HepG2 (cell line): ENCODE data around the gene ZNF345. TPM values are rescaled to one million over a fixed set of nuclear protein-coding genes. Genes with fewer than 3 reads are reported as not detected.
A peak's percentile ranks its signal among the peaks of the same experiment; 100 is the strongest.

ENCODE experiments used
- ARID2 ChIP-seq: sonication (generic); formaldehyde crosslinking; IDR thresholded peaks from 2 replicates; pipeline ENCODE4 v1.8.1; 2022; ENCODE audit warnings: mild to moderate bottlenecking, missing genetic modification reagents, borderline replicate concordance
- CAMTA2 ChIP-seq: sonication (generic); formaldehyde crosslinking; IDR thresholded peaks from 2 replicates; pipeline ENCODE4 v1.4.0; 2020; ENCODE audit warnings: mild to moderate bottlenecking, missing genetic modification reagents, borderline replicate concordance
- SMYD3 ChIP-seq: sonication (generic); formaldehyde crosslinking; IDR thresholded peaks from 2 replicates; pipeline ENCODE4 v1.8.1; 2023; ENCODE audit warnings: mild to moderate bottlenecking, missing genetic modification reagents
- TGIF2 ChIP-seq: IDR thresholded peaks from 2 replicates; pipeline ENCODE4 v1.6.1; 2016; ENCODE audit warnings: control low read depth, missing compliant biosample characterization
- ZNF780A ChIP-seq: sonication (generic); formaldehyde crosslinking; IDR thresholded peaks from 2 replicates; pipeline ENCODE4 v1.8.0; 2022; ENCODE audit warnings: mild to moderate bottlenecking, missing genetic modification reagents, moderate library complexity
- polyA plus RNA-seq, 8 experiments: library from polyadenylated mRNA; depleted of rRNA in 3 of 8; stranded (reverse) in 7 of 8; unstranded in 1 of 8; fragments of >200 nt; fragmentation: Illumina TruSeq in 4 of 8; extraction: Trizol in 4 of 8; gene quantifications; 2 replicates each; pipeline versions ENCODE4 v1.2.1 to v1.2.3, GENCODE V29; 2011 to 2016; ENCODE audit warnings: low read depth in 4 of 8, missing spikeins in 1 of 8, mixed read lengths in 1 of 8; ENCODE audit not compliant: insufficient read depth in 1 of 8
- total RNA-seq, 5 experiments: library from RNA; depleted of rRNA; stranded (reverse); fragments of >200 nt; fragmentation: Illumina TruSeq; extraction: Trizol; gene quantifications; 2 replicates each; pipeline ENCODE4 v1.2.3, GENCODE V29; 2016; ENCODE audit warnings: low read depth in 1 of 5
- TF ChIP-seq, protein P1 (sequence below), 2 experiments: sonication (generic) in 1 of 2; formaldehyde crosslinking in 1 of 2; IDR thresholded peaks; 2 replicates each; pipeline versions ENCODE4 v1.5.1 to v1.6.1; 2011 to 2020; ENCODE audit warnings: borderline replicate concordance in 1 of 2, low read depth in 1 of 2, low read length in 1 of 2, mild to moderate bottlenecking in 1 of 2, missing genetic modification reagents in 1 of 2, moderate library complexity in 1 of 2
- TF ChIP-seq, protein P2 (sequence below): sonication (generic); formaldehyde crosslinking; IDR thresholded peaks from 2 replicates; pipeline ENCODE4 v1.5.0; 2020; ENCODE audit warnings: mild to moderate bottlenecking, missing genetic modification reagents, borderline replicate concordance
- TF ChIP-seq, protein P3 (sequence below): sonication (generic); formaldehyde crosslinking; IDR thresholded peaks from 2 replicates; pipeline ENCODE4 v1.4.0; 2020; ENCODE audit warnings: missing genetic modification reagents
- TF ChIP-seq, protein P4 (sequence below): sonication (generic); formaldehyde crosslinking; conservative IDR thresholded peaks from 2 replicates; pipeline ENCODE4 v1.4.0; 2020; ENCODE audit warnings: mild to moderate bottlenecking, missing genetic modification reagents, moderate library complexity

The ZNF345 gene
- total and polyA plus RNA-seq, 2 of the 13 experiments (the other 11 are each of a cell fraction or from before 2014, with no cell fraction given) = 2.6 to 2.9 TPM

DNA sequence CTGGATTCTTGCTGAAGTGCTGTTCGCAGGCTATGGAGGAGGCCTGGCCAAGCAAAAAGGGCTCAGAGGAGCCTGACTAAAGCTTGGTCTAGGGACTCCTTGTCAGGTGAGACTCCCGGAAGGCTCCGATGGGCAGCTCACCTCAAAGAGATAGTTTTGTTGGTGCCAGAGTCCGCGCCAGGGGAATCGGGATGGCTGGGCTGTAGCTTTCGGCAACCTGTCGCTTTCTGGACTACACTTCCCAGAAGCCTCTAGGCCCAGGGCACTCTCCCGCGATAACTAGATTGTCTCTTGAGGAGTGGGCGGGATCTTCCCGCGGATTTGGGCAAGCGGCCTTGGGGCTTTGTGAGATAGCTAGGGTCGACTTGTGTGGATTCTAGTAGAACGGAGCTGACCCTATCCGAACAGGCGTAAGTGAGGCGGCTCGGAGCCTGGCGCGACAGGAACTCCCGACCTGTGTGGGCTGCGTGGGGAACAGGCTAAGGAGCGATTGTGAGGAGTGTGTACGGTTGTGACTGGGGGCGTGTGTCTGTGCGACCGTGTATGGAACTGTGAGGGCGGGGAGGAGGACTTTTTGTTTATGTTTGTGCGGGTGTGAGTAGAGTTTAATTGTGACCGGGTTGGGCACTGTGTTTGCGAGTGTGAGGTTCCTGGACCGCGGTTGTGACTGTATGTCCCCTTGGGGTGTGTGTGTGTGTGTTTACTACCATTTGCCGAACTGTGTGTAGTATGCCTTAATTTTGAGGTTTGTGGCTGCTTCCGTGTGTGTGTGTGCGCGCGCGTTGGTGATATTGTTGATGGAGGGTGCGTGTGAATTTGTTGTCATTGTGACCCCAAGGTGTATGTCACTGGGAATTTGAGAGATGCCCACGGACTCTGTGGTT, at the start of gene ZNF345 (continued):
- peak; percentile 55; the same call in 1 of the 2 replicates for TF ChIP-seq CAMTA2 (CRISPR knock-in tag)
- TF ChIP-seq, protein P1, sequence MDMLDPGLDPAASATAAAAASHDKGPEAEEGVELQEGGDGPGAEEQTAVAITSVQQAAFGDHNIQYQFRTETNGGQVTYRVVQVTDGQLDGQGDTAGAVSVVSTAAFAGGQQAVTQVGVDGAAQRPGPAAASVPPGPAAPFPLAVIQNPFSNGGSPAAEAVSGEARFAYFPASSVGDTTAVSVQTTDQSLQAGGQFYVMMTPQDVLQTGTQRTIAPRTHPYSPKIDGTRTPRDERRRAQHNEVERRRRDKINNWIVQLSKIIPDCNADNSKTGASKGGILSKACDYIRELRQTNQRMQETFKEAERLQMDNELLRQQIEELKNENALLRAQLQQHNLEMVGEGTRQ (IDR thresholded peaks at IDR 0.05; ENCODE audit: low read depth, low read length) = no peak
- TF ChIP-seq, protein P1 (CRISPR knock-in tag; IDR thresholded peaks at IDR 0.05; ENCODE audit: borderline replicate concordance) = peak; percentile 27; the same call in 1 of the 2 replicates
- TF ChIP-seq, protein P2, sequence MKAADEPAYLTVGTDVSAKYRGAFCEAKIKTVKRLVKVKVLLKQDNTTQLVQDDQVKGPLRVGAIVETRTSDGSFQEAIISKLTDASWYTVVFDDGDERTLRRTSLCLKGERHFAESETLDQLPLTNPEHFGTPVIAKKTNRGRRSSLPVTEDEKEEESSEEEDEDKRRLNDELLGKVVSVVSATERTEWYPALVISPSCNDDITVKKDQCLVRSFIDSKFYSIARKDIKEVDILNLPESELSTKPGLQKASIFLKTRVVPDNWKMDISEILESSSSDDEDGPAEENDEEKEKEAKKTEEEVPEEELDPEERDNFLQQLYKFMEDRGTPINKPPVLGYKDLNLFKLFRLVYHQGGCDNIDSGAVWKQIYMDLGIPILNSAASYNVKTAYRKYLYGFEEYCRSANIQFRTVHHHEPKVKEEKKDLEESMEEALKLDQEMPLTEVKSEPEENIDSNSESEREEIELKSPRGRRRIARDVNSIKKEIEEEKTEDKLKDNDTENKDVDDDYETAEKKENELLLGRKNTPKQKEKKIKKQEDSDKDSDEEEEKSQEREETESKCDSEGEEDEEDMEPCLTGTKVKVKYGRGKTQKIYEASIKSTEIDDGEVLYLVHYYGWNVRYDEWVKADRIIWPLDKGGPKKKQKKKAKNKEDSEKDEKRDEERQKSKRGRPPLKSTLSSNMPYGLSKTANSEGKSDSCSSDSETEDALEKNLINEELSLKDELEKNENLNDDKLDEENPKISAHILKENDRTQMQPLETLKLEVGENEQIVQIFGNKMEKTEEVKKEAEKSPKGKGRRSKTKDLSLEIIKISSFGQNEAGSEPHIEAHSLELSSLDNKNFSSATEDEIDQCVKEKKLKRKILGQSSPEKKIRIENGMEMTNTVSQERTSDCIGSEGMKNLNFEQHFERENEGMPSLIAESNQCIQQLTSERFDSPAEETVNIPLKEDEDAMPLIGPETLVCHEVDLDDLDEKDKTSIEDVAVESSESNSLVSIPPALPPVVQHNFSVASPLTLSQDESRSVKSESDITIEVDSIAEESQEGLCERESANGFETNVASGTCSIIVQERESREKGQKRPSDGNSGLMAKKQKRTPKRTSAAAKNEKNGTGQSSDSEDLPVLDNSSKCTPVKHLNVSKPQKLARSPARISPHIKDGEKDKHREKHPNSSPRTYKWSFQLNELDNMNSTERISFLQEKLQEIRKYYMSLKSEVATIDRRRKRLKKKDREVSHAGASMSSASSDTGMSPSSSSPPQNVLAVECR (CRISPR knock-in tag) = peak; percentile 79; the same call in 1 of the 2 replicates
- TF ChIP-seq TGIF2 (CRISPR knock-in tag) = 0 out of 2 replicates have a peak, but pooled peaks have one; percentile 38
- 0 out of 2 replicates have a peak, but pooled peaks have one; percentile 45 for TF ChIP-seq ARID2
- no peak for TF ChIP-seq ZNF780A (CRISPR knock-in tag)
- TF ChIP-seq, protein P3, sequence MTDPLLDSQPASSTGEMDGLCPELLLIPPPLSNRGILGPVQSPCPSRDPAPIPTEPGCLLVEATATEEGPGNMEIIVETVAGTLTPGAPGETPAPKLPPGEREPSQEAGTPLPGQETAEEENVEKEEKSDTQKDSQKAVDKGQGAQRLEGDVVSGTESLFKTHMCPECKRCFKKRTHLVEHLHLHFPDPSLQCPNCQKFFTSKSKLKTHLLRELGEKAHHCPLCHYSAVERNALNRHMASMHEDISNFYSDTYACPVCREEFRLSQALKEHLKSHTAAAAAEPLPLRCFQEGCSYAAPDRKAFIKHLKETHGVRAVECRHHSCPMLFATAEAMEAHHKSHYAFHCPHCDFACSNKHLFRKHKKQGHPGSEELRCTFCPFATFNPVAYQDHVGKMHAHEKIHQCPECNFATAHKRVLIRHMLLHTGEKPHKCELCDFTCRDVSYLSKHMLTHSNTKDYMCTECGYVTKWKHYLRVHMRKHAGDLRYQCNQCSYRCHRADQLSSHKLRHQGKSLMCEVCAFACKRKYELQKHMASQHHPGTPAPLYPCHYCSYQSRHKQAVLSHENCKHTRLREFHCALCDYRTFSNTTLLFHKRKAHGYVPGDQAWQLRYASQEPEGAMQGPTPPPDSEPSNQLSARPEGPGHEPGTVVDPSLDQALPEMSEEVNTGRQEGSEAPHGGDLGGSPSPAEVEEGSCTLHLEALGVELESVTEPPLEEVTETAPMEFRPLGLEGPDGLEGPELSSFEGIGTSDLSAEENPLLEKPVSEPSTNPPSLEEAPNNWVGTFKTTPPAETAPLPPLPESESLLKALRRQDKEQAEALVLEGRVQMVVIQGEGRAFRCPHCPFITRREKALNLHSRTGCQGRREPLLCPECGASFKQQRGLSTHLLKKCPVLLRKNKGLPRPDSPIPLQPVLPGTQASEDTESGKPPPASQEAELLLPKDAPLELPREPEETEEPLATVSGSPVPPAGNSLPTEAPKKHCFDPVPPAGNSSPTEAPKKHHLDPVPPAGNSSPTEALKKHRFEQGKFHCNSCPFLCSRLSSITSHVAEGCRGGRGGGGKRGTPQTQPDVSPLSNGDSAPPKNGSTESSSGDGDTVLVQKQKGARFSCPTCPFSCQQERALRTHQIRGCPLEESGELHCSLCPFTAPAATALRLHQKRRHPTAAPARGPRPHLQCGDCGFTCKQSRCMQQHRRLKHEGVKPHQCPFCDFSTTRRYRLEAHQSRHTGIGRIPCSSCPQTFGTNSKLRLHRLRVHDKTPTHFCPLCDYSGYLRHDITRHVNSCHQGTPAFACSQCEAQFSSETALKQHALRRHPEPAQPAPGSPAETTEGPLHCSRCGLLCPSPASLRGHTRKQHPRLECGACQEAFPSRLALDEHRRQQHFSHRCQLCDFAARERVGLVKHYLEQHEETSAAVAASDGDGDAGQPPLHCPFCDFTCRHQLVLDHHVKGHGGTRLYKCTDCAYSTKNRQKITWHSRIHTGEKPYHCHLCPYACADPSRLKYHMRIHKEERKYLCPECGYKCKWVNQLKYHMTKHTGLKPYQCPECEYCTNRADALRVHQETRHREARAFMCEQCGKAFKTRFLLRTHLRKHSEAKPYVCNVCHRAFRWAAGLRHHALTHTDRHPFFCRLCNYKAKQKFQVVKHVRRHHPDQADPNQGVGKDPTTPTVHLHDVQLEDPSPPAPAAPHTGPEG (CRISPR knock-in tag) = peak; percentile 26; the same call in 1 of the 2 replicates
- TF ChIP-seq SMYD3 = no peak
- TF ChIP-seq, protein P4, sequence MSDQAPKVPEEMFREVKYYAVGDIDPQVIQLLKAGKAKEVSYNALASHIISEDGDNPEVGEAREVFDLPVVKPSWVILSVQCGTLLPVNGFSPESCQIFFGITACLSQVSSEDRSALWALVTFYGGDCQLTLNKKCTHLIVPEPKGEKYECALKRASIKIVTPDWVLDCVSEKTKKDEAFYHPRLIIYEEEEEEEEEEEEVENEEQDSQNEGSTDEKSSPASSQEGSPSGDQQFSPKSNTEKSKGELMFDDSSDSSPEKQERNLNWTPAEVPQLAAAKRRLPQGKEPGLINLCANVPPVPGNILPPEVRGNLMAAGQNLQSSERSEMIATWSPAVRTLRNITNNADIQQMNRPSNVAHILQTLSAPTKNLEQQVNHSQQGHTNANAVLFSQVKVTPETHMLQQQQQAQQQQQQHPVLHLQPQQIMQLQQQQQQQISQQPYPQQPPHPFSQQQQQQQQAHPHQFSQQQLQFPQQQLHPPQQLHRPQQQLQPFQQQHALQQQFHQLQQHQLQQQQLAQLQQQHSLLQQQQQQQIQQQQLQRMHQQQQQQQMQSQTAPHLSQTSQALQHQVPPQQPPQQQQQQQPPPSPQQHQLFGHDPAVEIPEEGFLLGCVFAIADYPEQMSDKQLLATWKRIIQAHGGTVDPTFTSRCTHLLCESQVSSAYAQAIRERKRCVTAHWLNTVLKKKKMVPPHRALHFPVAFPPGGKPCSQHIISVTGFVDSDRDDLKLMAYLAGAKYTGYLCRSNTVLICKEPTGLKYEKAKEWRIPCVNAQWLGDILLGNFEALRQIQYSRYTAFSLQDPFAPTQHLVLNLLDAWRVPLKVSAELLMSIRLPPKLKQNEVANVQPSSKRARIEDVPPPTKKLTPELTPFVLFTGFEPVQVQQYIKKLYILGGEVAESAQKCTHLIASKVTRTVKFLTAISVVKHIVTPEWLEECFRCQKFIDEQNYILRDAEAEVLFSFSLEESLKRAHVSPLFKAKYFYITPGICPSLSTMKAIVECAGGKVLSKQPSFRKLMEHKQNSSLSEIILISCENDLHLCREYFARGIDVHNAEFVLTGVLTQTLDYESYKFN (CRISPR knock-in tag) = 0 out of 2 replicates have a peak, but pooled peaks have one; percentile 14
